GM19438 (cell line): Measurements from ENCODE around the gene PTPRN2.

ENCODE experiments used
- ATAC-seq: cut with Tn5 transposase; IDR thresholded peaks from one replicate; pipeline ENCODE4 v1.9.1; 2021; ENCODE audit warnings: low read depth; ENCODE audit not compliant: unreplicated experiment

The PTPRN2 gene

DNA sequence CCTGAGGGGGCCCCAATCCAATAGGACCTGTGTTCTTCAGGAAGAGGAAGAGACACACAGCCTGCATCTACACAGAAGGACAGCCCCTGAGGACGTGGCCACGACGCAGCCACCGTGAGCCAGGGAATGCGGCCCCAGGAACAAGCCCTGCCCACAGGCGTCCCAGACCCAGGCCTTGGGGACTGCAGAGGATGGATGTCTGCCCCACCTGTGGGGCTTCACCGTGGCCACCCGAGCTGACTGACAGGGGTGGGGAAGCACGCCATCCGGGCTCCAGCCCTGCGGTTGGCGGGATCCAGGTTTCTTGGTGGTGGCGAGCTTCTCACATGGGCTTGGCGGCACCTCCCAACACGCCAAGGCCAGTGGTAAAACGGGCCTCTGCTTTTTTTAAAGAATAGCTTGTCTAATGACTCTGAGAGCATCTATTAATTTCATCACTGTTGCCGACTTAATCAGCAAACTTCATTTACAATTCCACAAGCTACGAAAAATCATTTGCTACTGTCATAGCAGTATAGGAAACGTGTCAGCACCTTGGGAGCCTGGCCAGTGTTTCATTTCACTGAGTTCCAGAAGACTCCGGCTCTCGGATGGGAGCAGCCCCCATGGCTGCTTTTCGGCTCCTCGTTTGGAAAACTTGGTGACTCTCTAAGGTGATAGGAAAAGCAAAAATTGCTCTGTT, 584.0 kb downstream of the PTPRN2 start:
- ATAC-seq, result no peak

DNA sequence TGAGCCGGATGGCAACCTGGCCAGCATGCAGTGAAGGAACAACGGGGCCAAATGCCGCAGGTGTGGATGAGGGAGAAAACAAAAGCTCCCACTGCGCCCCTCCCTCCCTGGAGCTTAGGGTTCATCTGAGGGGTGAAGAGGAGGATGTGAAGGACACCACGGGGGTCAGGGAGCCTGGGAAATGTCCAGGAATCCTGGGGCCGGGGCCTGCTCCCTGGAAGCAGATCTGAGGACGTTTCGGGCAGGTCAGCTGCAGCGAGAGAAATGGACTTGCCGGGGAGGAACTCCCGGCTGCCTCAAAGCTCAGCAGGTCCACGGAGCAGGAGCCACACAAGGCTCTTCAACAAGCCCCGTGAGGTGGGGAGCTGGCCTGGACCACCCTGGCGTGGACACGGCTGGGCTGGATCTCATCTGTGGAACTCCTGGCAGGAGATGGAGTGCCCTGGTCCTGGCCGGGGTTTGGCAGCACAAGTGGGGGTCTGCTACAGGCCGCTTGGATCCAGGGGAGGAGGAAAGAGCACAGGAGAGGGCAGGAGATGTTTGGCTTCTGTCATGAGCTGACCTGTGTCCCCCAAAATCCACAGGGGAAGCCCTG, 585.0 kb downstream of the PTPRN2 start:
- ATAC-seq, result no peak

DNA sequence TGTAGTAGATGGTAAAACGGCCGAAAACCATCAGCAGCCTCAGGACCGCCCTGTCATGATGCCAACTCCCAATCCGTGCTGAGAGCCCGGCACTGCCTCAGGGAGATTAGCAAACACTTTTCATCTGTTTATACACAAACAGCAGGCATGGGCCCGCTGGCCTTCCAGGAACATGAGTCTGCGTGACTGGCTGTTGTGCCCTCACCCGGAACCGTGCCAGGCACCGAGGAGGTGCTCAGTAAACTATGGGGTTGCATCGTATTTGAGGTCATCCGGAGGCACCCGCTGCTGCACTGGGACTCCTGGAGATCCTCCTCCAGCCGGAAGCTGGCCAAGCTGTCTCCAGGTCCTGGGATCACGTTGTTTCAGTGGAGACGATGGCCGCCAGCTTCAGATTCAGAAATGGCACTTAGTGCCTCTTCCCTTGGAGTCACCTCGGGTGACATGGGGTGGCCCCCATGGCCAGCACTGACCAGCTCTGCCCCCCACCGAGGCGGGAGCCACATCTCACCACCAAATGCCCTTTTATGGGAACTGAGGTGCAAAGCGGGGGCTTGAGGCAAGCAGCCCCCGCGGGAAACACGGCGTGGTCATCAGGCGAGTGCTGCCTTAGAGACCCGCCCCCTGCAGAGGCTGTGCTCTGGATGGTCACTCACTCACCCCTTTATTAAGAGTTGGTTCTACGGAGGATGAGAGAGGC, 585.9 kb downstream of the PTPRN2 start:
- ATAC-seq, result no peak

DNA sequence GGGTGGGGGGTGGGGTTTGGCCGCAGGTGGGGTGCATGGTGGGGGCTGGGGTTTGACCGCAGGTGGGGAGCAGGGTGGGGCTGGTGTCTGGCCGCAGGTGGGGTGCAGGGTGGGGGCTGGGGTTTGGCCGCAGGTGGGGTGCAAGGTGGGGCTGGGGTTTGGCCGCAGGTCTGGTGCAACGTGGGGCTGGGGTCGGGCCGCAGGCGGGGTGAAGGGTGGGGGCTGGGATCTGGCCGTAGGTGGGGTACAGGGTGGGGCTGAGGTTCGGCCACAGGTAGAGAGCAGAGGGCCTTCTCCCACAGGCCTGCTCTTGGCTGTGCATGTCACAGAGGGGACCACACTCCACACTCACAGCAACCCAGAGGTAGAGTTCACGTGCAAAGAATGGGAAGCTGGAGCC, 586.6 kb downstream of the PTPRN2 start:
- no peak for ATAC-seq

DNA sequence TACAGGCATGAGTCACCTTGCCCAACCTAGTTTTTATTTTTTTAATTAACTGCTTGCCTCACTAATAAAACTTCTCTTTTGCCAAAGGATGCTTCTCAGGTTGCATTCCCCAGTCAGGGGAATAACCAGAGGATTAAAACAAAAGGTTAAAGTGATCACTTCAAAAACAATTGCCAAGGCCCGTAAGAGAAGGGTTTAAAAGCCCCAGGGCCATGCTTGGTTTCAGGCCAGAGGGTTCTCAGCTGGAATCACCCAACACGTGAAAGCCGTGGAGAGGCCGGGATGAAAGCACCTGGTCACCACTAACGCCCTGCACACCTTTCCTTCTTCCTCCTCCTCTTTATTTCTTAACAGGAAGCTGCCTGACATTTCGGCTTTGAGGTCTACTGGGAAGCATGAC, 587.5 kb downstream of the PTPRN2 start:
- ATAC-seq, result no peak

DNA sequence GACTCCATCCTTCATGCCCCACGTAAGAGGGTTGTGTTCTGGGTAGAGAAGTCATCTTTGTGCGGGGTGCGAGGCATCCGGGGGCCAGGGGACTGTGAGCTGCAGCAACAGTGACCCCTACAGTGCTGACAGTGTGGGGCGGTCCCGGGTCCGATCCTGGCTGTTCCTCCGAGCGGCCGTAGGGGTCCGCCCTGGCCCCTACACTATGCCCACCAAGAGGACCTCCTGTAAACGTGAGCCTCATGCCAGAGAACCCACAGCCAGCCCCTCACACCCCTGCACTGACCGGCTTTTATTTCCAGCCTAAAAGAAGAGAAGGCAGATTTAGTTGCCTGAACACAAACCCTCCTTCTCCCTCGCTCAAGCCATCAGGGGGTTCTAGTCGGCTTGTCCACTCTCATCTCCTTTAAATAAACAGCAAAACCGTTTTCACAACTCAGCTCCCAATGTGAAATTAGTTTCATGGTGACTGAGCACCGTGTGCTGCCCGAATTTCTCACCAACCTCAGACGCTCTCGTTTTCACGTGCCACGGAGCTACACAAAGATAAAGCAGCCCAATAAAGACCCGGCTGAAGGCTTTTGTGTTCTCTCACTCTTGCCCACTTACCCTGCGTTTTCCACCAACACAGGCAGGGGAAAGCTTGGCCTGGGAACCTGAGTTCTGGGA, 588.6 kb downstream of the PTPRN2 start:
- no peak for ATAC-seq

DNA sequence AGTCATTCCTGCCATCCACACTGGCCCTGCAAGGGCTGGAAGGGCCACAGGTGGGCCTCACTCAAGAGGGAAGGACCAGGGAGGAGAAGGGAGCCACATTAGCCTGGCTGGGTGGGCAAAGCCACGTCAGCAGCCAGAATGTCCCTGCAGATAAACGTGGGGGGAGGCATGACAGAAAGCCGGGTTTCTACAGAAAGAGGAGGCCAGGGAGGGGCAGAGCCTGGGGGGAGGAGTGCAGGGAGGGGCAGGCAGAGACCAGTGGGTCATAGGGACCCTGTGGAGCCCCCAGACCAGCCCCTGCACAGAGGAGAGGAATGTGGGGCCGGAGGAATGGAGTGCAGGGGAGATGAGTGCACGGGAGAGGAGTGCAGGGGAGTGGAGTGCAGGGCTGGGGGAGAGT, 590.2 kb downstream of the PTPRN2 start:
- ATAC-seq, result no peak

DNA sequence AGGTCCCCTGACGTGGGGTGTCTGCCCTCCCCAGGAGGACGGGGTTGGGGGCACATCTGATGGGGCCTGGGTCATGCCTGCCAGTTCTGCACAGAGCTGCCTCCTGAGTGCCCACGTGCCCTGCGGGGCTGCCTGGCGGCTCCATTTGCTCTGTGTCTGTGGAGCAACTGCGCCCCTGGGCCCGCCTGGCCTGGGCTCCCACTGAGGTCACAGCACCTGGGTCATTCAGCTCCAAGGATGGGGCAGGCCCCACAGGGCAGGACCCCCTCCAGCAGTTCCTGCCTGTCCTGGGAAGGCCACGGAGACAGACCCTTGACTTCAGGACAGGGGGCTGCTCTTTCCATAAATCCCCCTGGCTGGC, 590.6 kb downstream of the PTPRN2 start:
- ATAC-seq, result no peak

DNA sequence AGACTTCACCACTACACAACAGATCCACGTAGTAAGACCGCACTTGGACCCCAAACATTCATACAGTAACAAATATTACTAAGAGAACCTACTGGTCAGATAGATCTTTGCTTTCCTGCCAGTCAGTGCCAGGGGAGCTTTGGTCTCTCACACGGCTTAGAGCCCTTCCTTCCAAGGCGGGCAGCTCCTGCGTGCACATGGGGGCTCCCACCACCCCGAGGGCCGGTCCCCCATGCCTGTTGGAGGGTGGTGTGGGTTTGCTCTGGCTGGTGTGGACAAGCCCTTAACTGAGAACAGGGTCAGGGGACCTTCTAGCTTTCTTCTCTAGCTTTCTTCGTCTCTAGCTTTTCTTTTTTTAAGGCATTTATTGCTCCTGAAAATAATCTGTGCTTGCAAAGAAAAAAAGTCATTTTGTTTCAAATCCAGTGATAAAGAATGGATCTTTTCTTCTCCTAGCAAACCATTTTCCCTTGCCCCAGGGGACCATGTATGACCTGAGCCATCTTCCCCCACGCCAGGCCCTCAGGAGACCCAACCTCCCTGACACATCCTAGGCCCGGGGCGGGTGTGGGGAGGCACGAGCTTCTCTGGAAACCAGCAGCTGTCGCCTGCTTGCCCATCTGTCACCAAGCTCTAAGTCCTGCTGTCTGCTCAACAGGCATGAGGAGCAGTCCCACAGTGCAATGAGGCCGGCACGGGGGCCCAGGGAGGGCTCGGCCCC, 591.1 kb downstream of the PTPRN2 start:
- no peak for ATAC-seq

DNA sequence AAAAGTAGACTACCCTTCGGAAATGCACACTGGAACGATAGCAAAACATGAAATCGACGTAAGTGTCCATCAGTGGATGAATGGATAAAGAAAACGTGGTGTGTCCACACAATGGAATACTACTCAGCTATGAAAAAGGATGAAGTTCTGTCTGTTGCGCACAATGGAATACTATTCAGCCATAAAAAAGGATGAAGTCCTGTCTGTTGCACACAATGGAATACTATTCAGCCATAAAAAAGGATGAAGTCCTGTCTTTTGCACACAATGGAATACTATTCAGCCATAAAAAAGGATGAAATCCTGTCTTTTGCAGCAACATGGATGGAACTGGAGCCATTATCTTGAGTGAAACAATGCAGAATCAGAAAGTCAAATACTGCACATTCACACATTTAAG, 591.8 kb downstream of the PTPRN2 start:
- no peak for ATAC-seq

DNA sequence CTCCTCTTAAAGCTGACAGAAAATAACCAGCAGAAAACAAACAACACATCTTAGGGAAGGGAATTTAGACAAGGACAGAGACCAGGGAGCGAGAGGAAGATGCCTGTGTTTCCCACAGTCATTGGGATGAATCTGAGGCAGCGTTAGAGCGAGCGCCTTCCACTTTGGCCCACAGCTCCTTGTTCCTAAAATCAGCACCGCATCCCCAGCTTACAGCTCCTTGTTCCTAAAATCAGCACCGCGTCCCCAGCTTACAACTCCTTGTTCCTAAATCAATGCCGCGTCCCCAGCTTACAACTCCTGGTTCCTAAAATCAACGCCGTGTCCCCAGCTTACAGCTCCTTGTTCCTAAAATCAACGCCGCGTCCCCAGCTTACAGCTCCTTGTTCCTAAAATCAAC, 593.3 kb downstream of the PTPRN2 start:
- ATAC-seq, result no peak

DNA sequence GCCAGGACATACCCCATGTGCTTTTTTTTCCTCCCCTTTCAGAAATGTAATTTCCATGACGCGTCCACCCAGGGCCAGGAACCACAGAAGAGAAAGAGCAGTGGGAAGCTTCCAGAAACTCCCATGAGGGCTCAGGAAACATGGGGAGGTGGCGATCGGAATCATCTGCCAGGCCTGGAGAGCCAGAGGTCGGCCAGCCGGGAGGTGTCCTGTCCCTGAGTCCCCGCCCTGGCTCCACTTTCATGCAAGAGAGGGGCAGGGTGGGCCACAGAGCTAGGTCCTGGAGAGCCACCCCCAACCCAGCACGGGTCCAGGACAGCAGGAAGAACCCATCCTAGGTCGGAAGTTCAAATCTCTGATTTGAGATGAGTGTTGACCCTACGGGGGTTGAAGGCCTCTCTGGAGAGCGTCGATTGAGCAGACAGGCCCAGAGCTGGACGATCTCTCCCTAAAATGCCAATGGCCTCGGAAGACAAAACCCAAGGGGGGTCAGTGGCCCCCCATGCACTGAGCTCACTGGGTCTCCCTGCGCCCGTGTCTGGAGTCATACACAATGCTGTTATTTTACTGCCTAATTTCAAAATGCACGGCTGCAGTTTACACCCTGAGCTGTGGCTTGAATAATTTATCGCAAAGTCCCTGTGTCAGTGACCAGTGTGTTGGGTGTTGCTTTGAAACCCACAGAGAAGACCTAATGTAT, 594.1 kb downstream of the PTPRN2 start:
- no peak for ATAC-seq

DNA sequence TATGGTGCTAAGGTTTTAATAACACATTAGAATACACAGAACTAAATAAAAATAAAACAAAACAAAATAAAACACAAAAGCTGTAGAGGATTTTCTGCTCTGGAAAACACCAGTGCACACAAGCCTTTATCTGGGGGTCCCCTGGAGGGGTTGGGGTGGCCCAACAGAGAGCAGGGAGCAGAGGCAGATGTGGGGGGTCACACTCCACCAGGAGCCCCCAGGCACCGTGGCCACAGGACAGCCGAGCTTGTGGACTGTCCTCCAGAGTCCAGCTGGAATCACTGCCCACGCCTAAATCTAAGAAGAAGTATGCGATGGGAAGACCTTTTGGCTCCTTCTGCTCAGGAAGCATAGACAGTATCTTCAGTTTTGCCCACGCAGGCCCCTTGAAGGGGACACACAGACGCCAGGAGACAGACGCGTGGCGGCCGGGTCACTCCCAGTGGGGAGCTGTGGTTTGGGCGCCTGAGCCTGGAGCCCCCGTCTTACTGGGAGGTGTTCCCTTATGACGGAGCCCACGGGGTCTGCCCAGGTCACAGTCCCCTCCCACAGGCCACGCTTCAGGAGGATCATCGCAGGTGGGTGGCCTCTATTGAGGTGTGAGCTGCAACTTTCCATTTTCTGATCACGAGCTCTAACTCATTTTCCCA, 595.0 kb downstream of the PTPRN2 start:
- no peak for ATAC-seq

DNA sequence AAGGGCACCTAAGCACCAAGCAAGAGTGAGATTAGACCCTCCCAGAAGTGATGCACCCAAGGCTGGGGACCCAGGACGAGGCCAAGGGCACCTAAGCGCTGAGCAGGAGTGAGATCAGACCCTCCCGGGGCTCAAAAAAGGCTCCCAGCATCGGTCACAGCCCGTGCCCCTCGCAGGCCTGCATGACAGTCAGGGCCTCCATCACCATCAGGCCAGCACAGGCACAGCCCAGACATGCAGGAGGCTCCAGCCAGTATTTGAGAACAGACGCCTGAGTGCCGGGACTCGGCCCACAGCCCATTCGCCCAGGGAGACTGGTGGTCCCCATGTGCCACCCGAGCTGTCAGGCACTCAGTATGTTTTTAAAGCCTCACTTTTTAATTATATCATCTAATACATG, 595.9 kb downstream of the PTPRN2 start:
- ATAC-seq, result no peak

DNA sequence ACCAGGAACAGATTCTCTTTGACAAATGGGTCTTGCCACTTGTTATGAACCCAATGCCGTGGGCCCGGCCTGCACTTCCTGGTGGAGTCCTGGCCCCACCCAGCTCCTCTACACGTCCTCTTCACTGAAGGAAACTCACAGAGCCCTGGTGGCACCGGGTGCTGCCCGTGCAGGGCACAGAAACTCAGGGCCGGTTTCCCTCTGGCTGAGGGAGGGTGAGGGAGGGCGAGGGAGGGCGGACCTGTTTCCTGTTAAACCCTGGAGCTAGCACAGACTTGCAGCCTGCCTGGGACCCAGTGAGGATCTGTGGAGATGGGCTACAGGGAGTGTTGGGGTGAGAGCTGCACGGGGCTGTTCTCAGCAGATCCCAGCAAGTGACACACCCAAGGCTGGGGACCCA, 596.3 kb downstream of the PTPRN2 start:
- no peak for ATAC-seq

DNA sequence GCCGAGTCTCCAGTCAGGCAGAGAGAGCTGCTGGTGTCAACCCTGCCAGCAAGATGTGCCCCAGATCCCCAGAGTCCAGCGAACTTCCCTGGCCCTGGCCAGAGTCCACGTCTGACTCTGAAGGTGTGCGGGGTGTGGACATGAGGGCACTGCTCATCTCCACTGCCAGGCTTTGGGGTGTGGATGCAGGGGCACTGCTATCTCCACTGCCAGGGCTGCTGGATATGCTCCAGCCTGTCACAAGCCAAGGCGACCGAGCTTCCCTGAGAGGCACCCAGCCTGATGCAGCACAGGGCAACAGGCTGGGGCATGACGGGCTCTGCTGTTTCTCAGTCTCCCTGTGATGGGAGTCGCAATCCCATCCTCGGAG, 596.8 kb downstream of the PTPRN2 start:
- ATAC-seq, result no peak

DNA sequence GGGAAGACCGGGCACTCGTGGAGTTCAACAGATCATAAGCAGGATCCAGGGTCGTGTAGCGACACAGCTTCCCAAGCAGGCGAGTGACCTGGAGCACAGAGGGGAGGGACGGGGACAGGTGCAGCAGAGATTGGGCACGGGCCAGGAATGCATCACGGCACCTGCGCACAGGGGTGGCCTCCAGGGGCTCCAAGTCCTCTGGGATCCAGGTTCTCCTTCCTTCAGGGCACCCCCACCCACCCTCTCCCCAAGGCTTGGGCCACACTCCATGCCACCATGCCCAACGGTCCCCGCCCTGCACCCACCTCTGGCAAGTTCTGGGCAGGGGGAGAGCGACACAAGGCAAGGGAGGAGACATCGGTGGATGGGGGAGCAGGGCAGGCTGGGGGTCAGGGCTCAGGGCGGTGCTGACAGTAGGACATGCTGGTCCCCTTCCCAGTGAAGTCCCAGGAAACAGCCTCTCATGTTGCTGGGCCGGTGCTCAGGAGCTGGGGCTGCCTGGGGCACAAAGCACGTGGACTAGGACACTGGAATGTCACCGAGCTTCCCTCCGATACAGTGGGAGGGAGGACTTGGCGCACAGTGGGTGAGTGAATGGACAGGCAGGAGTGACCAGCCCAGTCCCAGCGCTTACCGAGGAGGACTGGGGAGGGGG, 597.3 kb downstream of the PTPRN2 start:
- no peak for ATAC-seq

DNA sequence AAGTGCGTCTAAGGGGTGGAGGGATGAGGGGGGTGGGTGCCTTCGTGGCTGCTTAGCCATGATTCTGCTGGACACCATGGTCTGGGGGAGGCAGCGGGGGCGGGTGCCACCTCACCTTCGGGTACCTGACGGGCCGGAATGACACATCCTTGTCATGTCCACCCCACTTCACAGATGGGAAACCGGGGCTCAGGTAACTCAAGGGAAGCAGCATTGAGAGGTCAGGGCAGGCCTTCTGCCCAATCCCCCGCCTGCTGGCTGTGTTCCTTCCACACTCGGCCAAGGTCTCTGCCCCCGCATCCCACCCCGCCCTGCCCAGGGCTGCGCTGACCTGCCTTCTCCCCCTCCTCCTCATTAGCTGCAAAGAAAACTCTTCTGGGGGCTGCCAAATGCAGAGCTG, 598.0 kb downstream of the PTPRN2 start:
- ATAC-seq, result no peak

DNA sequence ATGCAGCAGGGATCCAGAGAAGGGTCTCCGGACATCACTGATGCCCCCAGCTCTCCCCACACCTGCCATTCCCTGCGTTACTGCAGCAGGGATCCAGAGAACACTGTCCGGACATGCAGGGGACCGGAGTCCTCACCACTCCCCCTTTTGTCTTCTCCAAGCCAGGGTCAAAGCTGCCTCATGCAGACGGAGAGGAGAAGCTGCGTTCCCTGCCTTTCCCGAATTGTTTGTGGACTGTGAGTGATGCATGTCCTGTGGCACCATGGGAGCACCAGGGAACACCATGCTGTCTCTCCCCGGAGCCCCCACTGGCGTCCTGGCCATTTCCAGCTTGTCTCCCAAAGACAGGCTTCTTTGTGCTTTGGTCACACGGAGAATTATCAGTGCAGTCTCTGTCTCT, 599.7 kb downstream of the PTPRN2 start:
- ATAC-seq, result no peak

DNA sequence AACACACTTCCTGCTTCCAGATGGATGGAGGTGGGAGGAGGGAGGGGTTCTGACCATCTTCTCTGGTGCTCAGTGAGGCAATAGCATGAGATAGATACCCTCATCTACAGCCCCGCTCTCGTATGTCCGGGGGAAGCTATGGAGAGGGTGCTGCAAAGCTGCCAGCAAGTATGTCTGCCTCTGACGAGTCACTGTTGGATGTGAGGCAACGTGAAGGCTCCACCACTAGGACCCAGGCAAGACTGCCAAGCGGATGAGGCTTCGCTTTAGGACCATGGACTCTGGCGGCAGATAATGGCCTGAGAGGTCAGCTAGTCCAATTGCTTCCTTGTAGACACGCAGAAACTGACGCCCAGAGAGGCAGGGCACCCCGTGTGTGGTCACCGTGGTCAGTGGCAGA, 601.6 kb downstream of the PTPRN2 start:
- no peak for ATAC-seq
